WTC11 (cell line): ENCODE measurements around the gene ELMO1. TPM values are rescaled to one million over a fixed set of nuclear protein-coding genes. Genes with fewer than 3 reads are reported as not detected.

Source experiments
- ATAC-seq: fragments of 200-7000 bp; cut with Tn5 transposase; 2 replicates; pipeline ENCODE4 v1.10.0; 2021; ENCODE audit warnings: mild to moderate bottlenecking, moderate library complexity
- CTCF ChIA-PET: fragments of 300-600 bp; sonication (Branson Sonifier 250); formaldehyde crosslinking; loops from one replicate; lab custom pipeline; 2021; ENCODE audit warnings: antibody characterized with exemption; lab: Charles Lee
- POLR2A ChIA-PET: fragments of 350-600 bp; sonication (Branson Sonifier 250); formaldehyde crosslinking; loops from one replicate; lab custom pipeline; 2021; ENCODE audit warnings: antibody characterized with exemption; lab: Charles Lee
- DNase-seq: peaks from one replicate; pipeline ENCODE4 v3.0.0; 2021; ENCODE audit warnings: low spot score
- H3K27ac Mint-ChIP-seq: 2 replicates; pipeline ENCODE4 v1.8.0; 2021; ENCODE audit warnings: mixed read lengths
- H3K27me3 Mint-ChIP-seq: 2 replicates; pipeline ENCODE4 v1.8.0; 2021; ENCODE audit warnings: low read depth, mild to moderate bottlenecking, moderate library complexity, mixed read lengths
- H3K36me3 Mint-ChIP-seq: 2 replicates; pipeline ENCODE4 v1.8.0; 2021; ENCODE audit warnings: mixed read lengths
- H3K4me1 Mint-ChIP-seq: 2 replicates; pipeline ENCODE4 v1.8.0; 2022; ENCODE audit warnings: mixed read lengths
- H3K4me3 Mint-ChIP-seq: 2 replicates; pipeline ENCODE4 v1.8.0; 2021; ENCODE audit warnings: mild to moderate bottlenecking, moderate library complexity, mixed read lengths
- H3K9me3 Mint-ChIP-seq: 2 replicates; pipeline ENCODE4 v1.8.0; 2021; ENCODE audit warnings: mixed read lengths
- EMX1 ChIP-seq: fragments of 250-450 bp; sonication (Bioruptor Pico); IDR thresholded peaks from 2 replicates; pipeline ENCODE4 v1.8.0; 2021; ENCODE audit warnings: mild to moderate bottlenecking
- FOXK1 ChIP-seq: sonication (generic); formaldehyde crosslinking; IDR thresholded peaks from 2 replicates; pipeline ENCODE4 v1.8.0; 2022; ENCODE audit warnings: mild to moderate bottlenecking, moderate library complexity, missing genetic modification reagents
- JUN ChIP-seq: sonication (generic); formaldehyde crosslinking; IDR thresholded peaks from 2 replicates; pipeline ENCODE4 v1.8.0; 2023; ENCODE audit warnings: mild to moderate bottlenecking, missing genetic modification reagents
- MXD4 ChIP-seq: fragments of 250-450 bp; sonication (Bioruptor Pico); IDR thresholded peaks from 2 replicates; pipeline ENCODE4 v1.8.0; 2021; ENCODE audit warnings: mild to moderate bottlenecking, moderate library complexity, borderline replicate concordance
- OVOL2 ChIP-seq: fragments of 250-450 bp; sonication (Bioruptor Pico); IDR thresholded peaks from 2 replicates; pipeline ENCODE4 v1.9.0; 2021; ENCODE audit warnings: mild to moderate bottlenecking, borderline replicate concordance
- RORB ChIP-seq: fragments of 250-450 bp; sonication (Bioruptor Pico); IDR thresholded peaks from 2 replicates; pipeline ENCODE4 v1.9.0; 2021; ENCODE audit warnings: mild to moderate bottlenecking
- SMAD3 ChIP-seq: sonication (generic); formaldehyde crosslinking; IDR thresholded peaks from 2 replicates; pipeline ENCODE4 v1.8.0; 2022; ENCODE audit warnings: missing genetic modification reagents, mild to moderate bottlenecking, borderline replicate concordance
- total RNA-seq: library from RNA; stranded (reverse); gene quantifications from 3 replicates; pipeline ENCODE4 v1.2.3, GENCODE V29; 2021
- TF ChIP-seq, protein P1 (sequence below): sonication (generic); formaldehyde crosslinking; IDR thresholded peaks from 2 replicates; pipeline ENCODE4 v1.8.0; 2022; ENCODE audit warnings: mild to moderate bottlenecking, missing genetic modification reagents
- TF ChIP-seq, protein P2 (sequence below): sonication (generic); formaldehyde crosslinking; IDR thresholded peaks from 2 replicates; pipeline ENCODE4 v1.8.1; 2023; ENCODE audit warnings: mild to moderate bottlenecking, missing genetic modification reagents, borderline replicate concordance
- TF ChIP-seq, protein P3 (sequence below): sonication (generic); formaldehyde crosslinking; IDR thresholded peaks from 2 replicates; pipeline ENCODE4 v1.8.1; 2023; ENCODE audit warnings: mild to moderate bottlenecking, missing genetic modification reagents, moderate library complexity
- TF ChIP-seq, protein P4 (sequence below): sonication (generic); formaldehyde crosslinking; conservative IDR thresholded peaks from 2 replicates; pipeline ENCODE4 v1.8.1; 2022; ENCODE audit warnings: mild to moderate bottlenecking, missing genetic modification reagents
- TF ChIP-seq, protein P5 (sequence below): sonication (generic); formaldehyde crosslinking; IDR thresholded peaks from 2 replicates; pipeline ENCODE4 v1.8.0; 2023; ENCODE audit warnings: missing genetic modification reagents
- TF ChIP-seq, protein P6 (sequence below): sonication (generic); formaldehyde crosslinking; IDR thresholded peaks from 2 replicates; pipeline ENCODE4 v1.8.0; 2022; ENCODE audit warnings: mild to moderate bottlenecking, missing genetic modification reagents
- TF ChIP-seq, protein P7 (sequence below): sonication (generic); formaldehyde crosslinking; conservative IDR thresholded peaks from 2 replicates; pipeline ENCODE4 v1.8.1; 2023; ENCODE audit warnings: mild to moderate bottlenecking, low read depth, missing genetic modification reagents, moderate library complexity
- TF ChIP-seq, protein P8 (sequence below): fragments of 250-450 bp; sonication (Bioruptor Pico); IDR thresholded peaks from 2 replicates; pipeline ENCODE4 v1.9.0; 2021; ENCODE audit warnings: mild to moderate bottlenecking
- TF ChIP-seq, protein P9 (sequence below): fragments of 250-450 bp; sonication (Bioruptor Pico); IDR thresholded peaks from 2 replicates; pipeline ENCODE4 v1.8.0; 2021; ENCODE audit warnings: mild to moderate bottlenecking

ELMO1 gene
- total RNA-seq, 1 experiment from 2014 or later = 19.4 TPM

DNA sequence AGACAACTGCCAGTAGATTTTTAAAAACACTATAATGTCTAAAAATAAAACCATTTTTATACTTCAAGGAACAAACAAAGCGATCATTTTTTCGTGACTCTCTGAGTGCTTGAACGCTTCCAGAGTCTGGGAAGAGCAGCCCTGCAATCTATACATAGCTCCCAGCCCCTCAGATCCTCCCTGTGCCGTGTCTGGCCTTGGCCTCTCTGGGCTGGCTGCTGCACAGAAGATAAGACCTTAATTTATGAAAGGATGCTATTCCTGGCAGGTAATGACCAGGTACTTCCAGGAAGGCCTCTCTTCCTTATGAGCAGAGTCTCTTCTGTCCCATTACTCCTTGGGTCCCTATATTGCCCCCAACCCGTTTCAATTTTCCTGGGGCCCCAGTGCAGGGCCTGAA, 523.5 kb downstream of the ELMO1 start:
- TF ChIP-seq SMAD3 (CRISPR knock-in tag) = no peak
- TF ChIP-seq, protein P1, sequence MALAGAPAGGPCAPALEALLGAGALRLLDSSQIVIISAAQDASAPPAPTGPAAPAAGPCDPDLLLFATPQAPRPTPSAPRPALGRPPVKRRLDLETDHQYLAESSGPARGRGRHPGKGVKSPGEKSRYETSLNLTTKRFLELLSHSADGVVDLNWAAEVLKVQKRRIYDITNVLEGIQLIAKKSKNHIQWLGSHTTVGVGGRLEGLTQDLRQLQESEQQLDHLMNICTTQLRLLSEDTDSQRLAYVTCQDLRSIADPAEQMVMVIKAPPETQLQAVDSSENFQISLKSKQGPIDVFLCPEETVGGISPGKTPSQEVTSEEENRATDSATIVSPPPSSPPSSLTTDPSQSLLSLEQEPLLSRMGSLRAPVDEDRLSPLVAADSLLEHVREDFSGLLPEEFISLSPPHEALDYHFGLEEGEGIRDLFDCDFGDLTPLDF (CRISPR knock-in tag) = no peak
- TF ChIP-seq, protein P2, sequence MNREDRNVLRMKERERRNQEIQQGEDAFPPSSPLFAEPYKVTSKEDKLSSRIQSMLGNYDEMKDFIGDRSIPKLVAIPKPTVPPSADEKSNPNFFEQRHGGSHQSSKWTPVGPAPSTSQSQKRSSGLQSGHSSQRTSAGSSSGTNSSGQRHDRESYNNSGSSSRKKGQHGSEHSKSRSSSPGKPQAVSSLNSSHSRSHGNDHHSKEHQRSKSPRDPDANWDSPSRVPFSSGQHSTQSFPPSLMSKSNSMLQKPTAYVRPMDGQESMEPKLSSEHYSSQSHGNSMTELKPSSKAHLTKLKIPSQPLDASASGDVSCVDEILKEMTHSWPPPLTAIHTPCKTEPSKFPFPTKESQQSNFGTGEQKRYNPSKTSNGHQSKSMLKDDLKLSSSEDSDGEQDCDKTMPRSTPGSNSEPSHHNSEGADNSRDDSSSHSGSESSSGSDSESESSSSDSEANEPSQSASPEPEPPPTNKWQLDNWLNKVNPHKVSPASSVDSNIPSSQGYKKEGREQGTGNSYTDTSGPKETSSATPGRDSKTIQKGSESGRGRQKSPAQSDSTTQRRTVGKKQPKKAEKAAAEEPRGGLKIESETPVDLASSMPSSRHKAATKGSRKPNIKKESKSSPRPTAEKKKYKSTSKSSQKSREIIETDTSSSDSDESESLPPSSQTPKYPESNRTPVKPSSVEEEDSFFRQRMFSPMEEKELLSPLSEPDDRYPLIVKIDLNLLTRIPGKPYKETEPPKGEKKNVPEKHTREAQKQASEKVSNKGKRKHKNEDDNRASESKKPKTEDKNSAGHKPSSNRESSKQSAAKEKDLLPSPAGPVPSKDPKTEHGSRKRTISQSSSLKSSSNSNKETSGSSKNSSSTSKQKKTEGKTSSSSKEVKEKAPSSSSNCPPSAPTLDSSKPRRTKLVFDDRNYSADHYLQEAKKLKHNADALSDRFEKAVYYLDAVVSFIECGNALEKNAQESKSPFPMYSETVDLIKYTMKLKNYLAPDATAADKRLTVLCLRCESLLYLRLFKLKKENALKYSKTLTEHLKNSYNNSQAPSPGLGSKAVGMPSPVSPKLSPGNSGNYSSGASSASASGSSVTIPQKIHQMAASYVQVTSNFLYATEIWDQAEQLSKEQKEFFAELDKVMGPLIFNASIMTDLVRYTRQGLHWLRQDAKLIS = no peak
- TF ChIP-seq, protein P3, sequence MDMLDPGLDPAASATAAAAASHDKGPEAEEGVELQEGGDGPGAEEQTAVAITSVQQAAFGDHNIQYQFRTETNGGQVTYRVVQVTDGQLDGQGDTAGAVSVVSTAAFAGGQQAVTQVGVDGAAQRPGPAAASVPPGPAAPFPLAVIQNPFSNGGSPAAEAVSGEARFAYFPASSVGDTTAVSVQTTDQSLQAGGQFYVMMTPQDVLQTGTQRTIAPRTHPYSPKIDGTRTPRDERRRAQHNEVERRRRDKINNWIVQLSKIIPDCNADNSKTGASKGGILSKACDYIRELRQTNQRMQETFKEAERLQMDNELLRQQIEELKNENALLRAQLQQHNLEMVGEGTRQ (CRISPR knock-in tag) = no peak
- TF ChIP-seq, protein P4, sequence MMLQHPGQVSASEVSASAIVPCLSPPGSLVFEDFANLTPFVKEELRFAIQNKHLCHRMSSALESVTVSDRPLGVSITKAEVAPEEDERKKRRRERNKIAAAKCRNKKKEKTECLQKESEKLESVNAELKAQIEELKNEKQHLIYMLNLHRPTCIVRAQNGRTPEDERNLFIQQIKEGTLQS (CRISPR knock-in tag) = no peak
- no peak for TF ChIP-seq RORB (CRISPR knock-in tag)
- TF ChIP-seq, protein P5, sequence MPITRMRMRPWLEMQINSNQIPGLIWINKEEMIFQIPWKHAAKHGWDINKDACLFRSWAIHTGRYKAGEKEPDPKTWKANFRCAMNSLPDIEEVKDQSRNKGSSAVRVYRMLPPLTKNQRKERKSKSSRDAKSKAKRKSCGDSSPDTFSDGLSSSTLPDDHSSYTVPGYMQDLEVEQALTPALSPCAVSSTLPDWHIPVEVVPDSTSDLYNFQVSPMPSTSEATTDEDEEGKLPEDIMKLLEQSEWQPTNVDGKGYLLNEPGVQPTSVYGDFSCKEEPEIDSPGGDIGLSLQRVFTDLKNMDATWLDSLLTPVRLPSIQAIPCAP (CRISPR knock-in tag) = no peak
- no peak for TF ChIP-seq FOXK1 (CRISPR knock-in tag)
- TF ChIP-seq, protein P6, sequence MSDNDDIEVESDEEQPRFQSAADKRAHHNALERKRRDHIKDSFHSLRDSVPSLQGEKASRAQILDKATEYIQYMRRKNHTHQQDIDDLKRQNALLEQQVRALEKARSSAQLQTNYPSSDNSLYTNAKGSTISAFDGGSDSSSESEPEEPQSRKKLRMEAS = no peak
- TF ChIP-seq, protein P7, sequence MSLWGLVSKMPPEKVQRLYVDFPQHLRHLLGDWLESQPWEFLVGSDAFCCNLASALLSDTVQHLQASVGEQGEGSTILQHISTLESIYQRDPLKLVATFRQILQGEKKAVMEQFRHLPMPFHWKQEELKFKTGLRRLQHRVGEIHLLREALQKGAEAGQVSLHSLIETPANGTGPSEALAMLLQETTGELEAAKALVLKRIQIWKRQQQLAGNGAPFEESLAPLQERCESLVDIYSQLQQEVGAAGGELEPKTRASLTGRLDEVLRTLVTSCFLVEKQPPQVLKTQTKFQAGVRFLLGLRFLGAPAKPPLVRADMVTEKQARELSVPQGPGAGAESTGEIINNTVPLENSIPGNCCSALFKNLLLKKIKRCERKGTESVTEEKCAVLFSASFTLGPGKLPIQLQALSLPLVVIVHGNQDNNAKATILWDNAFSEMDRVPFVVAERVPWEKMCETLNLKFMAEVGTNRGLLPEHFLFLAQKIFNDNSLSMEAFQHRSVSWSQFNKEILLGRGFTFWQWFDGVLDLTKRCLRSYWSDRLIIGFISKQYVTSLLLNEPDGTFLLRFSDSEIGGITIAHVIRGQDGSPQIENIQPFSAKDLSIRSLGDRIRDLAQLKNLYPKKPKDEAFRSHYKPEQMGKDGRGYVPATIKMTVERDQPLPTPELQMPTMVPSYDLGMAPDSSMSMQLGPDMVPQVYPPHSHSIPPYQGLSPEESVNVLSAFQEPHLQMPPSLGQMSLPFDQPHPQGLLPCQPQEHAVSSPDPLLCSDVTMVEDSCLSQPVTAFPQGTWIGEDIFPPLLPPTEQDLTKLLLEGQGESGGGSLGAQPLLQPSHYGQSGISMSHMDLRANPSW (CRISPR knock-in tag) = no peak
- no peak for TF ChIP-seq JUN
- TF ChIP-seq EMX1 (CRISPR knock-in tag) = no peak
- TF ChIP-seq, protein P8, sequence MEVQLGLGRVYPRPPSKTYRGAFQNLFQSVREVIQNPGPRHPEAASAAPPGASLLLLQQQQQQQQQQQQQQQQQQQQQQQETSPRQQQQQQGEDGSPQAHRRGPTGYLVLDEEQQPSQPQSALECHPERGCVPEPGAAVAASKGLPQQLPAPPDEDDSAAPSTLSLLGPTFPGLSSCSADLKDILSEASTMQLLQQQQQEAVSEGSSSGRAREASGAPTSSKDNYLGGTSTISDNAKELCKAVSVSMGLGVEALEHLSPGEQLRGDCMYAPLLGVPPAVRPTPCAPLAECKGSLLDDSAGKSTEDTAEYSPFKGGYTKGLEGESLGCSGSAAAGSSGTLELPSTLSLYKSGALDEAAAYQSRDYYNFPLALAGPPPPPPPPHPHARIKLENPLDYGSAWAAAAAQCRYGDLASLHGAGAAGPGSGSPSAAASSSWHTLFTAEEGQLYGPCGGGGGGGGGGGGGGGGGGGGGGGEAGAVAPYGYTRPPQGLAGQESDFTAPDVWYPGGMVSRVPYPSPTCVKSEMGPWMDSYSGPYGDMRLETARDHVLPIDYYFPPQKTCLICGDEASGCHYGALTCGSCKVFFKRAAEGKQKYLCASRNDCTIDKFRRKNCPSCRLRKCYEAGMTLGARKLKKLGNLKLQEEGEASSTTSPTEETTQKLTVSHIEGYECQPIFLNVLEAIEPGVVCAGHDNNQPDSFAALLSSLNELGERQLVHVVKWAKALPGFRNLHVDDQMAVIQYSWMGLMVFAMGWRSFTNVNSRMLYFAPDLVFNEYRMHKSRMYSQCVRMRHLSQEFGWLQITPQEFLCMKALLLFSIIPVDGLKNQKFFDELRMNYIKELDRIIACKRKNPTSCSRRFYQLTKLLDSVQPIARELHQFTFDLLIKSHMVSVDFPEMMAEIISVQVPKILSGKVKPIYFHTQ (CRISPR knock-in tag) = no peak
- TF ChIP-seq, protein P9, sequence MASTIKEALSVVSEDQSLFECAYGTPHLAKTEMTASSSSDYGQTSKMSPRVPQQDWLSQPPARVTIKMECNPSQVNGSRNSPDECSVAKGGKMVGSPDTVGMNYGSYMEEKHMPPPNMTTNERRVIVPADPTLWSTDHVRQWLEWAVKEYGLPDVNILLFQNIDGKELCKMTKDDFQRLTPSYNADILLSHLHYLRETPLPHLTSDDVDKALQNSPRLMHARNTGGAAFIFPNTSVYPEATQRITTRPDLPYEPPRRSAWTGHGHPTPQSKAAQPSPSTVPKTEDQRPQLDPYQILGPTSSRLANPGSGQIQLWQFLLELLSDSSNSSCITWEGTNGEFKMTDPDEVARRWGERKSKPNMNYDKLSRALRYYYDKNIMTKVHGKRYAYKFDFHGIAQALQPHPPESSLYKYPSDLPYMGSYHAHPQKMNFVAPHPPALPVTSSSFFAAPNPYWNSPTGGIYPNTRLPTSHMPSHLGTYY (CRISPR knock-in tag) = no peak
- TF ChIP-seq OVOL2 (CRISPR knock-in tag) = no peak
- no peak for TF ChIP-seq MXD4 (CRISPR knock-in tag)
- Mint-ChIP-seq H3K4me1 (peaks cover 13% of the 10 kb centered on the region; the same call in 1 of the 2 replicates), H3K36me3 (peaks cover 3% of the 10 kb centered on the region; the same call in 1 of the 2 replicates), H3K9me3 (peaks cover 13% of the 10 kb centered on the region), H3K27ac (no peak overlapping the region), H3K4me3 (no peak overlapping the region), H3K27me3 (no peaks in the 10 kb centered on the region)
- ChIA-PET POLR2A (no interaction called here), CTCF (interaction anchor here (1.1 kb wide), 1 partner anchor 42 kb away, joined by 3 read pairs; no protein-coding TSS in a partner anchor)
- DNase-seq = no peak
- no peak for ATAC-seq
